GM12872 (cell line): Measurements from ENCODE around the gene AP5S1.

ENCODE experiments used
- TF ChIP-seq, protein P1 (sequence below): IDR thresholded peaks from 3 replicates; pipeline ENCODE4 v1.5.1; 2011; ENCODE audit warnings: low read depth, mild to moderate bottlenecking, low read length, moderate library complexity; ENCODE audit not compliant: insufficient read depth

The AP5S1 gene

DNA sequence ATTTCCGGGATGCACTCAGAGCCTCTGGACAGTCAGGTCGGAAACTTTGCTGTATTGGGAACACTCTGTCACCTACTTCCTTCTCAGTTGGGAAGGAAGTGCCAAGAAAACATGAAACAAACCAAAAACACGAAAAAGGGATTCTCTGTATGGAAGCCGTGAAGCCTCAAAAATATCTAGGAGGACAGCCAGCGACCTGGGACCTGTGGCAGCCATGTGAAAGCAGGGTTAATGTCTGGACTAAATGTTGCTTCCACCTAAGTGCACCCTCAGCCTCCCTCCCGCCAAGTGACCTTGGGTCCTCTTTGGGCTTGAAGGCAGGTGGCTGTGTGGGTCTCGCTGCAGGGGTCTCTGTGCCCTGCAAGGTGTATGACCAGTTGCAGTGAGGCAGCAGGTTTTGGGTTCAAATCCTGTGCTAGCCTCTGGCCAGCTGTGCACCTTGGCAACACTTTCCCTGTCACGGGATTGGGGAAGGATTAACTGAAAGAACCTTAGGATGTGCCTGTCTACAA is 27.1 kb downstream of the AP5S1 start:
- TF ChIP-seq, protein P1, sequence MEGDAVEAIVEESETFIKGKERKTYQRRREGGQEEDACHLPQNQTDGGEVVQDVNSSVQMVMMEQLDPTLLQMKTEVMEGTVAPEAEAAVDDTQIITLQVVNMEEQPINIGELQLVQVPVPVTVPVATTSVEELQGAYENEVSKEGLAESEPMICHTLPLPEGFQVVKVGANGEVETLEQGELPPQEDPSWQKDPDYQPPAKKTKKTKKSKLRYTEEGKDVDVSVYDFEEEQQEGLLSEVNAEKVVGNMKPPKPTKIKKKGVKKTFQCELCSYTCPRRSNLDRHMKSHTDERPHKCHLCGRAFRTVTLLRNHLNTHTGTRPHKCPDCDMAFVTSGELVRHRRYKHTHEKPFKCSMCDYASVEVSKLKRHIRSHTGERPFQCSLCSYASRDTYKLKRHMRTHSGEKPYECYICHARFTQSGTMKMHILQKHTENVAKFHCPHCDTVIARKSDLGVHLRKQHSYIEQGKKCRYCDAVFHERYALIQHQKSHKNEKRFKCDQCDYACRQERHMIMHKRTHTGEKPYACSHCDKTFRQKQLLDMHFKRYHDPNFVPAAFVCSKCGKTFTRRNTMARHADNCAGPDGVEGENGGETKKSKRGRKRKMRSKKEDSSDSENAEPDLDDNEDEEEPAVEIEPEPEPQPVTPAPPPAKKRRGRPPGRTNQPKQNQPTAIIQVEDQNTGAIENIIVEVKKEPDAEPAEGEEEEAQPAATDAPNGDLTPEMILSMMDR, result no peak

DNA sequence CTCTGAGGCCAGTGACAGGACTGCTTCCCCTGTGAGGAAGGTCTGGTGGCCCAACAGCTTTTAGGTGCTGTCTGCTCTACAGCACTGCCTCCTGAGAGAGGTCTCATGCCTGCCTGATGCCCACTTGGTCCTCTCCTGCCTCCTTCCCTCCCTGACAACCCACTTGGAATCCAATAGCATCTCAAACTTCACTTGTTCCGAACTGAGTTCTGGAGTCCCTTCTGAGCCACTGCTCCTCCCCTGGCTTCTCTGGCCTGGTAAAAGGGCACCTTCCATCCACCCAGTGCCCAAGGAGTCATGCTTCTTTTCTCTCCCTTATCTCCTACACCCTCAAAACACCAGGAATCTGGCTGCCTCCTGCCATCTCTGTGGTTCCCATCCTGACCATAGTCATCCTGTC is 28.2 kb downstream of the AP5S1 start:
- TF ChIP-seq, protein P1, result no peak

- TF ChIP-seq, protein P1, result no peak
Measured at GRCh38 chr20:3854462-3854871, 34.1 kb downstream of the AP5S1 start.

GRCh38 chr20:3857405-3857804 is 37.1 kb downstream of the AP5S1 start:
- TF ChIP-seq, protein P1, result no peak

DNA sequence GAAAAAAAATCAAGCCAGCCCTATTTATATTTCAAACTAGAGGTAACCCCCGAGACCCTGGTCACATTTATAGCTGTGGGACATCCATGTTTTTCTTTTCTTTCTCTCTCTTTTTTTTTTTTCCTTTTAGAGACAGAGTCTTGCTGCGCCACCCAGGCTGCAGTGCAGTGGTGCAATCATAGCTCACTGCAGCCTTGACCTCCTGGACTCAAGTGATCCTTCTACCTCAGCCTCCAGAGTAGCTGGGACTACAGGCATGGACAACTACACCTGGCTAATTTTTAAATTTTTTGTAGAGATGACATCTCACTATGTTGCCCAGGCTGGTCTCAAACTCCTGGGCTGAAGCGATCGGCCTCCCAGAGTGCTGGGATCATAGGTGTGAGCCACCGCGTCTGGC is 38.3 kb downstream of the AP5S1 start:
- TF ChIP-seq, protein P1, result no peak

- TF ChIP-seq, protein P1, result no peak
Measured at GRCh38 chr20:3861191-3861590, 40.8 kb downstream of the AP5S1 start.

DNA sequence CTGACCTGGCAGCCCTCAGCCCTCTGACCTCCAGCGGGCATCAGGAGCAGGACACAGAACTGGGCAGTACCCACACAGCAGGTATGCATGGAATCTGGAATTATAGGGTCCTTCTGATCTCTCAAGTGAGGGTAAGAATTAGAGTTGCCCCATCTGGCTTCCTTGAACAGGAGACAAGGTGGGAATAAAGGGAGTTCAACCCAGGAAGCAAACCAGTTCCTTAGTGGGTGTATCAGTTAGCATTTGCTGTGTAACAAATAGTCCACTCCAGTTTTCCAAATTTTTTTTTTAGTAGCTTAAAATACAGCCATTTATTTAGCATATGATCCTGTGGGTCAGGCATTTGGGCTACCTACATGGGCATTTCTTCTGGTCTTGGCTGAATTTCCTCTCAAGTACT is 42.0 kb downstream of the AP5S1 start:
- TF ChIP-seq, protein P1, result no peak
